Suprapubic skin (tissue), 4 donors: ENCODE results near the gene CARM1. TPM values are rescaled to one million over a fixed set of nuclear protein-coding genes. Genes with fewer than 3 reads are reported as not detected.

Experiments
- DNase-seq, 2 donors: peaks; one replicate each; pipeline ENCODE4 v3.0.0-alpha.2; 2019; ENCODE audit warnings: low spot score in 2 of 2
- H3K27ac ChIP-seq: fragments of 200-600 bp; sonication (generic); one replicate; pipeline ENCODE4 v1.5.1; 2019
- H3K27me3 ChIP-seq: fragments of 200-600 bp; sonication (generic); one replicate; pipeline ENCODE4 v1.5.1; 2019
- H3K36me3 ChIP-seq: fragments of 200-600 bp; sonication (generic); one replicate; pipeline ENCODE4 v1.5.1; 2019
- H3K4me1 ChIP-seq: fragments of 200-600 bp; sonication (generic); one replicate; pipeline ENCODE4 v1.5.1; 2019
- H3K4me3 ChIP-seq: fragments of 200-600 bp; sonication (generic); one replicate; pipeline ENCODE4 v1.5.1; 2019; ENCODE audit warnings: mild to moderate bottlenecking
- H3K9me3 ChIP-seq: fragments of 200-600 bp; sonication (generic); one replicate; pipeline ENCODE4 v1.5.1; 2019
- EP300 ChIP-seq: sonication (generic); formaldehyde crosslinking; IDR thresholded peaks from one replicate; pipeline ENCODE4 v1.6.1; 2017; ENCODE audit warnings: antibody characterized with exemption
- POLR2A ChIP-seq, 2 donors: fragments of 450-650 bp; IDR thresholded peaks; one replicate each; pipeline ENCODE4 v1.6.1; 2017; ENCODE audit warnings: antibody characterized with exemption in 2 of 2, mild to moderate bottlenecking in 2 of 2, moderate library complexity in 2 of 2
- POLR2AphosphoS5 ChIP-seq, 3 donors: sonication (generic); formaldehyde crosslinking; IDR thresholded peaks; one replicate each; pipeline ENCODE4 v1.6.1; 2017; ENCODE audit warnings: antibody characterized with exemption in 3 of 3
- WGBS: methylation state at CpG from one replicate; pipeline ENCODE4 v1.1.5; 2018; 5-methylcytosine and 5-hydroxymethylcytosine counted together
- total RNA-seq, 4 donors: library from RNA; depleted of rRNA; stranded (reverse); fragments of >200 nt; gene quantifications; one replicate each; pipeline ENCODE4 v1.1.0, GENCODE V29; 2016
- TF ChIP-seq, protein P1 (sequence below), 2 donors: fragments of 200-600 bp in 1 of 2; fragments of 450-650 bp in 1 of 2; sonication (generic) in 1 of 2; IDR thresholded peaks; one replicate each; pipeline ENCODE4 v1.5.1; 2016 to 2019; ENCODE audit warnings: antibody characterized with exemption in 2 of 2, mild to moderate bottlenecking in 1 of 2, moderate library complexity in 1 of 2

The CARM1 gene
- total RNA-seq, 4 donors from 2014 or later = 19.8 to 26.6 (median 23.2) TPM

DNA sequence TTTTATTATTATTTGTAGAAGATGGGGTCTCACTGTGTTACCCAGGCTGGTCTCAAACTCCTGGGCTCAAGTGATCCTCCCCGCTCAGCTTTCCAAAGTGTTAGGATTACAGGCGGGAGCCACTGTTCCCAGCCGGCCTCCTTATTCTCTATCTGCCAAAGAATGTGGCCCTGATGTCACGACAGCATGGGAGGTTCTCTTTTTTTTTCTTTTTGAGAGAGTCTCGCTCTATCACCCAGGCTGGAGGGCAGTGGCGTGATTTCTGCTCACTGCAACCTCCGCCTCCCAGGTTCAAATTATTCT lies 23.5 kb downstream of the CARM1 start:
- H3K4me3 ChIP-seq = no peak overlapping the region
- no peaks in the 10 kb centered on the region for H3K27me3 ChIP-seq
- H3K27ac ChIP-seq = no peak overlapping the region
- 93% methylated on average over 7 of the region's 7 CpGs for WGBS
- H3K9me3 ChIP-seq = no peaks in the 10 kb centered on the region
- TF ChIP-seq, protein P1, sequence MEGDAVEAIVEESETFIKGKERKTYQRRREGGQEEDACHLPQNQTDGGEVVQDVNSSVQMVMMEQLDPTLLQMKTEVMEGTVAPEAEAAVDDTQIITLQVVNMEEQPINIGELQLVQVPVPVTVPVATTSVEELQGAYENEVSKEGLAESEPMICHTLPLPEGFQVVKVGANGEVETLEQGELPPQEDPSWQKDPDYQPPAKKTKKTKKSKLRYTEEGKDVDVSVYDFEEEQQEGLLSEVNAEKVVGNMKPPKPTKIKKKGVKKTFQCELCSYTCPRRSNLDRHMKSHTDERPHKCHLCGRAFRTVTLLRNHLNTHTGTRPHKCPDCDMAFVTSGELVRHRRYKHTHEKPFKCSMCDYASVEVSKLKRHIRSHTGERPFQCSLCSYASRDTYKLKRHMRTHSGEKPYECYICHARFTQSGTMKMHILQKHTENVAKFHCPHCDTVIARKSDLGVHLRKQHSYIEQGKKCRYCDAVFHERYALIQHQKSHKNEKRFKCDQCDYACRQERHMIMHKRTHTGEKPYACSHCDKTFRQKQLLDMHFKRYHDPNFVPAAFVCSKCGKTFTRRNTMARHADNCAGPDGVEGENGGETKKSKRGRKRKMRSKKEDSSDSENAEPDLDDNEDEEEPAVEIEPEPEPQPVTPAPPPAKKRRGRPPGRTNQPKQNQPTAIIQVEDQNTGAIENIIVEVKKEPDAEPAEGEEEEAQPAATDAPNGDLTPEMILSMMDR (IDR thresholded peaks at IDR 0.05) = no peak
- TF ChIP-seq EP300 = no peak
- no peak for TF ChIP-seq POLR2A (IDR thresholded peaks at IDR 0.05)
- no peak for TF ChIP-seq POLR2AphosphoS5 (IDR thresholded peaks at IDR 0.05)
- peaks cover 63% of the 10 kb centered on the region for H3K4me1 ChIP-seq
- no peak for DNase-seq
- H3K36me3 ChIP-seq = no peaks in the 10 kb centered on the region

DNA sequence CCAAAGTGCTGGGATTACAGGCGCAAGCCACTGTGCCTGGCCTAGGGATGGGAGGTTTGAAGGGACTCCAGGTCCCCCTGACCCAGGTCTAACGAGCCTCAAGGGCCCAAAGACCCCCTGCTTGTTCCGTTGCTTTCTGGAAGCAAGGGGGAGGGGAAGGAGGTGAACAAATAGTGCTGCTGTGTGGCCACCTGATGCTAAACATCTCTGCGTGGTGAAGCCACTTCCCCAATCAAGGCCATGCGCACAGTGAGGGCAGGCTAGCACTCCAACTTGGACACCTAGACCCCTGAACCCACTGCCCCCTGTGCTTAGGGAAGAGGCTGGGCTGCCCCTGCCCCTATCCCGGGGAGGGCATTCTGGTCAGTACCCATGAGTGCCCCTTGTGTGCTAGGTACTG lies 24.0 kb downstream of the CARM1 start:
- H3K4me1 ChIP-seq = peaks cover 68% of the 10 kb centered on the region
- H3K9me3 ChIP-seq = no peaks in the 10 kb centered on the region
- DNase-seq = no peak
- no peaks in the 10 kb centered on the region for H3K36me3 ChIP-seq
- TF ChIP-seq, protein P1 (IDR thresholded peaks at IDR 0.05) = no peak
- TF ChIP-seq POLR2A (IDR thresholded peaks at IDR 0.05) (no peak), POLR2AphosphoS5 (IDR thresholded peaks at IDR 0.05) (no peak), EP300 (no peak)
- H3K27me3 ChIP-seq = no peaks in the 10 kb centered on the region
- H3K27ac ChIP-seq = no peak overlapping the region
- no peak overlapping the region for H3K4me3 ChIP-seq
- 90% methylated on average over 5 of the region's 6 CpGs for WGBS

DNA sequence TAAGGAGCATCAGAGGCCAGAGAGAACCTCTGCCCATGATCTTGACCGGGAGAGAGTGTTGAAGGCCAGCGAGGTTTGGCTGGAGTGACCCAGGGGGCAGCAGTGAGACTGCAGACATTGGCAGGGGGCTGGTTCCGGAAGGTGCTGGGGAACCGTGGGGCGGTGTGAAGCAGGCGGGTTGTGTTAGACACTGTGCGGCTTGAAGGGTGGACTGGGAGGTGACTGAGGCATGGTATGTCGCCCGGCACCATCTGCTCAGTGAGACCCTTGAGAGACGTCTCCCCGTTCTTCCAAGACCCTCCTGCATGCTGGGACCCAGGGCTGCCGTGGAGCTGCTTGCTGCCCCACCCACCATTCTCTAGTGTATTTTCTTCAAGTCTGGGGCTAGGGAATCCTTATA lies 24.6 kb downstream of the CARM1 start:
- H3K9me3 ChIP-seq = no peaks in the 10 kb centered on the region
- WGBS = 93% methylated on average over 7 of the region's 12 CpGs
- H3K27me3 ChIP-seq = no peaks in the 10 kb centered on the region
- peaks cover 68% of the 10 kb centered on the region for H3K4me1 ChIP-seq
- H3K27ac ChIP-seq = no peak overlapping the region
- no peak overlapping the region for H3K4me3 ChIP-seq
- no peaks in the 10 kb centered on the region for H3K36me3 ChIP-seq
- TF ChIP-seq POLR2AphosphoS5 (IDR thresholded peaks at IDR 0.05) (no peak), EP300 (no peak), POLR2A (IDR thresholded peaks at IDR 0.05) (no peak)
- TF ChIP-seq, protein P1 (IDR thresholded peaks at IDR 0.05) = no peak
- DNase-seq = no peak

- TF ChIP-seq POLR2AphosphoS5 (IDR thresholded peaks at IDR 0.05) (no peak), EP300 (no peak), POLR2A (IDR thresholded peaks at IDR 0.05) (no peak)
- TF ChIP-seq, protein P1 (IDR thresholded peaks at IDR 0.05) = no peak
- no peaks in the 10 kb centered on the region for H3K9me3 ChIP-seq
- no peak overlapping the region for H3K4me3 ChIP-seq
- H3K27ac ChIP-seq = no peak overlapping the region
- no peaks in the 10 kb centered on the region for H3K27me3 ChIP-seq
- no peak for DNase-seq
- 61% methylated on average over 7 of the region's 7 CpGs for WGBS
- H3K4me1 ChIP-seq = peaks cover 67% of the 10 kb centered on the region
- H3K36me3 ChIP-seq = no peaks in the 10 kb centered on the region
These were observed 25.6 kb downstream of the CARM1 start for GRCh38 chr19:10896851-10897526.

- Histone ChIP-seq H3K9me3 (no peaks in the 10 kb centered on the region), H3K27ac (no peak overlapping the region), H3K4me1 (peaks cover 58% of the 10 kb centered on the region), H3K4me3 (no peak overlapping the region), H3K27me3 (no peaks in the 10 kb centered on the region), H3K36me3 (no peaks in the 10 kb centered on the region)
- TF ChIP-seq EP300 = no peak
- TF ChIP-seq, protein P1 (IDR thresholded peaks at IDR 0.05) = no peak
- TF ChIP-seq POLR2A (IDR thresholded peaks at IDR 0.05) = no peak
- TF ChIP-seq POLR2AphosphoS5 (IDR thresholded peaks at IDR 0.05) = no peak
- no peak for DNase-seq
- WGBS = 63% methylated on average over 10 of the region's 10 CpGs
These were observed 27.3 kb downstream of the CARM1 start for GRCh38 chr19:10898633-10899032.
